ENCODE data around the gene RTP5.

- TF ChIP-seq EZH2phosphoT487 (IDR thresholded peaks at IDR 0.05; ENCODE audit: insufficient read depth, low read depth) (no peak), EZH2 (IDR thresholded peaks at IDR 0.05; ENCODE audit: insufficient read depth, poor library complexity, severe bottlenecking) (no peak)
Observed at GRCh38 chr2:241864168-241864849, 5.2 kb upstream of the RTP5 start.

Measured in GM23248 (cell line).